ENCODE measurements around the gene SFXN1. TPM values are rescaled to one million over a fixed set of nuclear protein-coding genes. Genes with fewer than 3 reads are reported as not detected.
A peak's percentile ranks its signal among the peaks of the same experiment; 100 is the strongest.

Gene SFXN1
- total RNA-seq, 1 experiment from 2014 or later = 61.4 TPM

DNA sequence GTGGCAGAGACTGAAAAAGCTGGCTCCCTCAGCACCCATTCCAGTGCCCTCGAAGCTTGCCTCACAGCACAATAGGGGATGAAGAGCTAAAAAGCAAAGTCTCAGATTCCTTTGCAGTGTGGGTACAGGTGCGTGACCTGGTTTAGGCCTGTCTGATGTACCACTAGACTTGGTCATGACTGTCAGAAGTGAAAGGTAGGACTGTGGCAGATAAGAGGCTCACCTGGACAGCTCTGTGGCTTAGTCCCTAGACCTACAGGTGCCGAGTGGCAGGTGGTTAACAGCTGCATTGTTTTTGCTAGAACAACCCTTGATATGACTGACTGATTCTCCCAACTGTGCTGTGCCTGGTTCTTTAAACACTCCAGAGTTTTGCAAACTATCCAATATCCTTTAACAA, 14.7 kb upstream of the SFXN1 start:
- intact Hi-C loops (cut with micrococcal nuclease; ENCODE audit: unreplicated experiment) = no loop called here
- Histone ChIP-seq H3F3A (ENCODE audit: insufficient read depth, low read depth) (no peaks in the 10 kb centered on the region), H3K9me2 (ENCODE audit: insufficient read depth) (no peaks in the 10 kb centered on the region), H3K79me2 (ENCODE audit: low read depth) (no peaks in the 10 kb centered on the region), H3K36me3 (ENCODE audit: low read depth) (no peaks in the 10 kb centered on the region), H3K4me2 (no peak overlapping the region), H3K4me3 (no peak overlapping the region), H3K4me1 (replicated peaks; ENCODE audit: insufficient read depth) (no peaks in the 10 kb centered on the region), H3K27me3 (ENCODE audit: insufficient read depth, low read depth) (peaks cover 75% of the 10 kb centered on the region), H2AFZ (no peak overlapping the region), H3K27ac (no peak overlapping the region), H4K20me1 (ENCODE audit: insufficient read depth) (no peaks in the 10 kb centered on the region), H3K9me3 (ENCODE audit: insufficient read depth, low read depth) (no peaks in the 10 kb centered on the region)
- CTCF ChIA-PET = no interaction called here
- POLR2A ChIA-PET (ENCODE audit: unreplicated experiment) = interaction anchor here (0.7 kb wide), 1 partner anchor 249 kb away, joined by 3 read pairs; no protein-coding TSS in a partner anchor
- TF ChIP-seq, protein P1, sequence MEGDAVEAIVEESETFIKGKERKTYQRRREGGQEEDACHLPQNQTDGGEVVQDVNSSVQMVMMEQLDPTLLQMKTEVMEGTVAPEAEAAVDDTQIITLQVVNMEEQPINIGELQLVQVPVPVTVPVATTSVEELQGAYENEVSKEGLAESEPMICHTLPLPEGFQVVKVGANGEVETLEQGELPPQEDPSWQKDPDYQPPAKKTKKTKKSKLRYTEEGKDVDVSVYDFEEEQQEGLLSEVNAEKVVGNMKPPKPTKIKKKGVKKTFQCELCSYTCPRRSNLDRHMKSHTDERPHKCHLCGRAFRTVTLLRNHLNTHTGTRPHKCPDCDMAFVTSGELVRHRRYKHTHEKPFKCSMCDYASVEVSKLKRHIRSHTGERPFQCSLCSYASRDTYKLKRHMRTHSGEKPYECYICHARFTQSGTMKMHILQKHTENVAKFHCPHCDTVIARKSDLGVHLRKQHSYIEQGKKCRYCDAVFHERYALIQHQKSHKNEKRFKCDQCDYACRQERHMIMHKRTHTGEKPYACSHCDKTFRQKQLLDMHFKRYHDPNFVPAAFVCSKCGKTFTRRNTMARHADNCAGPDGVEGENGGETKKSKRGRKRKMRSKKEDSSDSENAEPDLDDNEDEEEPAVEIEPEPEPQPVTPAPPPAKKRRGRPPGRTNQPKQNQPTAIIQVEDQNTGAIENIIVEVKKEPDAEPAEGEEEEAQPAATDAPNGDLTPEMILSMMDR (conservative IDR thresholded peaks at IDR 0.05) = no peak
- TF ChIP-seq EZH2 (IDR thresholded peaks at IDR 0.05; ENCODE audit: low read depth) = no peak
- DNase-seq = no peak
- BruUV-seq (replicated peaks) = no TSS peak

DNA sequence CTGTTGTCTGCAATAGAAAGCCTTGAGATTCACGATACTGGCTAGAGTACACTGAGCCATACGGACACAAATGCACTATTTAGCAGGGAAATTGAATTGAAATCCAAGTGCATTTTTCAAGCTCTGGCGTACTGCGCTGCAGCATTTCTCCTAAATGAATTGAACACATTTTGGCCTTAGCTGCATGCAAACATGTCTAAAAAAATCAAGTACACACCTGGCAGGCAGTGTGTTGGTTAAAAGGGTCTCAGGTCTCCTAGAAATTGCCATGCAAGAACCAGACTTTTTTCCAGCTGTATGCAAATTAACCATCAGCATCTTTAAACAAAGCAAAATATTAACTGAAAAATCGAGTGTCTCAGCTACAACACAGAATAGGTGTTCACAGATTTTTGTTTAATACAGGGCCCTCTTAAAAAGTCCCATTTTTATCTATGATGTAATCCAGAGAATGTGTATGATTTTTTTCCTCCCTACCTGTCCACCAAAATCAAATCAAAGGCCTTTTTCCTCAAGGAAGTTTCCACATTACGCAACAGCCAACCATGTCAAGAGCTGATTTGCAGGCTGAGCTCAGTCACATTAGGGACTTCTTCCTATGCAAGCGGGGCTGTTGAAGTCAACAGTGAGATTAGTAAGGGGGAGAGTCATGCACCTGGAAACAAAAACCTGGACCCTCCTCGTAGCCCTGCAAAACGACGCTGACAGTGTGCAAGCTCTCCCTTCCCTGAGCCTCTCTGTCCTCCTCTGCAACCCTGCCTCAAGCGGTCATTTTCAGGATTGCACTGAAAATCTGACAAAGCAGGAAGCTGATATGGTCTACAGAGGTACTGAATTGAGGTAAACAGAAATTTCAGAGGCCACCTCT, 14.1 kb upstream of the SFXN1 start:
- peak in 1 of 2 experiments; percentile 44 for DNase-seq
- H3F3A ChIP-seq (ENCODE audit: insufficient read depth, low read depth) = no peaks in the 10 kb centered on the region
- H3K4me2 ChIP-seq = no peak overlapping the region
- H3K4me3 ChIP-seq = no peak overlapping the region
- no peaks in the 10 kb centered on the region for H3K9me2 ChIP-seq (ENCODE audit: insufficient read depth)
- POLR2A ChIA-PET (ENCODE audit: unreplicated experiment) = interaction anchor here (0.7 kb wide), 1 partner anchor 249 kb away, joined by 3 read pairs; no protein-coding TSS in a partner anchor
- intact Hi-C loops (cut with micrococcal nuclease; ENCODE audit: unreplicated experiment) = no loop called here
- H2AFZ ChIP-seq = no peak overlapping the region
- no TSS peak for BruUV-seq (replicated peaks)
- no peaks in the 10 kb centered on the region for H3K9me3 ChIP-seq (ENCODE audit: insufficient read depth, low read depth)
- no peak overlapping the region for H3K27ac ChIP-seq
- H3K27me3 ChIP-seq (ENCODE audit: insufficient read depth, low read depth) = peaks cover 75% of the 10 kb centered on the region
- no peak for TF ChIP-seq EZH2 (IDR thresholded peaks at IDR 0.05; ENCODE audit: low read depth)
- TF ChIP-seq, protein P1 (conservative IDR thresholded peaks at IDR 0.05) = peak; percentile 80
- H3K4me1 ChIP-seq (replicated peaks; ENCODE audit: insufficient read depth) = no peaks in the 10 kb centered on the region
- CTCF ChIA-PET = interaction anchor here (0.5 kb wide), 1 partner anchor 177 kb away, joined by 3 read pairs; no protein-coding TSS in a partner anchor
- H3K36me3 ChIP-seq (ENCODE audit: low read depth) = no peaks in the 10 kb centered on the region
- no peaks in the 10 kb centered on the region for H4K20me1 ChIP-seq (ENCODE audit: insufficient read depth)
- H3K79me2 ChIP-seq (ENCODE audit: low read depth) = no peaks in the 10 kb centered on the region

DNA sequence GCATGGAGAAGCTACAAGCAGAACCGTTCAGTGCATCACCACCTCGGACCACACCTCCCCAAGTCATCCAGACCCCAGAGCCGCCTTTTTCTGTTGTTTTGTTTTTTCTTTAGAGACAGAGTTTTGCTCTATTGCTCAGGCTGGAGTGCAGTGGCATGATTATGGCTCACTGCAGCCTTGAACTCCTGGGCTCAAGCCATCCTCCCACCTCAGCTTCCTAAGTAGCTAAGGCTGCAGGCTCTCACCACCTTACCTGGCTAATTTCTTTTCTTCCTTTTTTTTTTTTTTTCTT, 13.5 kb upstream of the SFXN1 start:
- ChIA-PET POLR2A (ENCODE audit: unreplicated experiment) (no interaction called here), CTCF (no interaction called here)
- Histone ChIP-seq H3K9me3 (ENCODE audit: insufficient read depth, low read depth) (no peaks in the 10 kb centered on the region), H3K4me2 (no peak overlapping the region), H4K20me1 (ENCODE audit: insufficient read depth) (no peaks in the 10 kb centered on the region), H3K79me2 (ENCODE audit: low read depth) (no peaks in the 10 kb centered on the region), H3K9me2 (ENCODE audit: insufficient read depth) (no peaks in the 10 kb centered on the region), H2AFZ (no peak overlapping the region), H3K27ac (no peak overlapping the region), H3K4me3 (no peak overlapping the region), H3K36me3 (ENCODE audit: low read depth) (no peaks in the 10 kb centered on the region), H3F3A (ENCODE audit: insufficient read depth, low read depth) (no peaks in the 10 kb centered on the region), H3K4me1 (replicated peaks; ENCODE audit: insufficient read depth) (no peaks in the 10 kb centered on the region), H3K27me3 (ENCODE audit: insufficient read depth, low read depth) (peaks cover 80% of the 10 kb centered on the region)
- no peak for DNase-seq
- TF ChIP-seq EZH2 (IDR thresholded peaks at IDR 0.05; ENCODE audit: low read depth) = no peak
- TF ChIP-seq, protein P1 (conservative IDR thresholded peaks at IDR 0.05) = no peak; the same call in 1 of the 2 replicates
- no TSS peak for BruUV-seq (replicated peaks)
- intact Hi-C loops (cut with micrococcal nuclease; ENCODE audit: unreplicated experiment) = no loop called here
